Prostate gland (tissue), 2 donors: ENCODE measurements around the gene NPR2. TPM values are rescaled to one million over a fixed set of nuclear protein-coding genes. Genes with fewer than 3 reads are reported as not detected.

Experiments
- DNase-seq: peaks from one replicate; pipeline ENCODE4 v3.0.0-alpha.2; 2019; ENCODE audit warnings: low spot score
- H3K27ac ChIP-seq, 2 donors: fragments of 200-600 bp; sonication (generic); 2 replicates each; pipeline ENCODE4 v1.5.1; 2017 to 2019
- H3K27me3 ChIP-seq: fragments of 200-600 bp; sonication (generic); replicated peaks from 2 replicates; pipeline ENCODE4 v1.5.1; 2019; ENCODE audit not compliant: insufficient read depth
- H3K36me3 ChIP-seq, 2 donors: fragments of 200-600 bp; sonication (generic); 1 replicate in 1 of 2; 2 replicates in 1 of 2; pipeline versions ENCODE4 v1.5.1 to v1.8.1; 2017 to 2019
- H3K4me1 ChIP-seq: fragments of 200-600 bp; sonication (generic); replicated peaks from 2 replicates; pipeline ENCODE4 v1.5.1; 2019
- H3K4me3 ChIP-seq, 2 donors: fragments of 200-600 bp; sonication (generic); 2 replicates each; pipeline ENCODE4 v1.5.1; 2017 to 2019
- H3K9me3 ChIP-seq: fragments of 200-600 bp; sonication (generic); 2 replicates; pipeline ENCODE4 v1.5.1; 2017
- CTCF ChIP-seq, 4 experiments: fragments of 200-600 bp in 2 of 4; fragments of 450-650 bp in 2 of 4; sonication (generic) in 2 of 4; IDR thresholded peaks; 1 replicate in 3 of 4; 2 replicates in 1 of 4; pipeline ENCODE4 v1.5.1; 2016 to 2019; ENCODE audit warnings: antibody characterized with exemption in 4 of 4, mild to moderate bottlenecking in 2 of 4, moderate library complexity in 2 of 4
- POLR2A ChIP-seq: fragments of 450-650 bp; IDR thresholded peaks from one replicate; pipeline ENCODE4 v1.6.1; 2016; ENCODE audit warnings: antibody characterized with exemption, mild to moderate bottlenecking
- POLR2AphosphoS5 ChIP-seq: sonication (generic); formaldehyde crosslinking; IDR thresholded peaks from one replicate; pipeline ENCODE4 v1.6.1; 2017; ENCODE audit warnings: antibody characterized with exemption
- WGBS: methylation state at CpG from one replicate; pipeline ENCODE4 v1.1.5; 2018; 5-methylcytosine and 5-hydroxymethylcytosine counted together
- intact Hi-C: fragments of 100-400 bp; cut with DNase I; formaldehyde crosslinking; loops from one replicate; pipeline ENCODE4 v1.14.2; 2022
- total RNA-seq, 2 donors: library from RNA; depleted of rRNA; stranded (reverse); fragments of >200 nt; gene quantifications; one replicate each; pipeline ENCODE4 v1.1.0, GENCODE V29; 2016

NPR2 gene
- total RNA-seq, 2 donors from 2014 or later = 17.3 to 33.2 TPM

GRCh38 chr9:35829764-35830096 lies 38.3 kb downstream of the NPR2 start:
- Histone ChIP-seq H3K4me1 (peaks cover 36% of the 10 kb centered on the region), H3K27me3 (no peaks in the 10 kb centered on the region), H3K27ac (peak overlapping the region; percentile 89 to 99), H3K36me3 (no peaks in the 10 kb centered on the region), H3K4me3 (peak overlapping the region; percentile 73 to 99), H3K9me3 (no peaks in the 10 kb centered on the region)
- intact Hi-C loops = loop anchor here (5.0 kb wide), 1 partner anchor 53 kb away; no protein-coding TSS in a partner anchor
- WGBS = 25% methylated on average over 2 of the region's 2 CpGs
- TF ChIP-seq POLR2A (no peak), CTCF (IDR thresholded peaks at IDR 0.05) (no peak), POLR2AphosphoS5 (no peak)
- DNase-seq = no peak

GRCh38 chr9:35831040-35831439 lies 39.6 kb downstream of the NPR2 start:
- intact Hi-C loops = no loop called here
- Histone ChIP-seq H3K36me3 (no peaks in the 10 kb centered on the region), H3K9me3 (no peaks in the 10 kb centered on the region), H3K27ac (peak overlapping the region; percentile 89 to 99), H3K4me1 (peaks cover 36% of the 10 kb centered on the region), H3K4me3 (no peak overlapping the region), H3K27me3 (no peaks in the 10 kb centered on the region)
- TF ChIP-seq CTCF (IDR thresholded peaks at IDR 0.05) (no peak), POLR2AphosphoS5 (no peak), POLR2A (no peak)
- DNase-seq = no peak
- 78% methylated on average over 4 of the region's 4 CpGs for WGBS

- peak; percentile 83 for DNase-seq
- Histone ChIP-seq H3K4me1 (peaks cover 36% of the 10 kb centered on the region), H3K27ac (peak overlapping the region; percentile 83 to 99), H3K9me3 (no peaks in the 10 kb centered on the region), H3K27me3 (no peaks in the 10 kb centered on the region), H3K36me3 (no peaks in the 10 kb centered on the region), H3K4me3 (no peak overlapping the region)
- intact Hi-C loops = no loop called here
- TF ChIP-seq CTCF (IDR thresholded peaks at IDR 0.05) (no peak), POLR2AphosphoS5 (peak; percentile 77), POLR2A (no peak)
- 54% methylated on average over 5 of the region's 5 CpGs for WGBS
Measured at GRCh38 chr9:35832814-35833213, 41.4 kb downstream of the NPR2 start.

- H3K27me3 ChIP-seq = no peaks in the 10 kb centered on the region
- 77% methylated on average over 14 of the region's 14 CpGs for WGBS
- no peak for TF ChIP-seq POLR2A
- no peak for TF ChIP-seq POLR2AphosphoS5
- TF ChIP-seq CTCF (IDR thresholded peaks at IDR 0.05) = no peak
- intact Hi-C loops = no loop called here
- DNase-seq = no peak
- peak overlapping the region; percentile 83 to 99 for H3K27ac ChIP-seq
- no peaks in the 10 kb centered on the region for H3K9me3 ChIP-seq
- peaks cover 36% of the 10 kb centered on the region for H3K4me1 ChIP-seq
- H3K4me3 ChIP-seq = no peak overlapping the region
- H3K36me3 ChIP-seq = no peaks in the 10 kb centered on the region
Measured at GRCh38 chr9:35834260-35835215, 43.1 kb downstream of the NPR2 start.

GRCh38 chr9:35835216-35835632 lies 43.8 kb downstream of the NPR2 start:
- DNase-seq = no peak
- TF ChIP-seq CTCF (IDR thresholded peaks at IDR 0.05) (peak in 2 of 4 experiments; percentile 5 to 17), POLR2AphosphoS5 (no peak)
- WGBS = 93% methylated on average over 3 of the region's 3 CpGs
- Histone ChIP-seq H3K4me3 (no peak overlapping the region), H3K36me3 (no peaks in the 10 kb centered on the region), H3K27ac (no peak overlapping the region), H3K9me3 (no peaks in the 10 kb centered on the region), H3K27me3 (no peaks in the 10 kb centered on the region), H3K4me1 (peaks cover 33% of the 10 kb centered on the region)
- intact Hi-C loops = no loop called here
